GM18507 (cell line): ENCODE measurements around the gene NT5M.
"Not testable (repeated sequence)": the region's sequence is repeated elsewhere in the genome, so short reads cannot be mapped to it uniquely, and the experiment has no call there.

Experiments
- DNase-seq: peaks from one replicate; pipeline ENCODE4 v3.0.0; 2011; ENCODE audit warnings: low read depth; ENCODE audit not compliant: insufficient read length; ENCODE audit errors: extremely low spot score
- FAIRE-seq: peaks from 2 replicates; lab custom pipeline; 2011; peaks lifted over from hg19 to GRCh38; lab: Jason Lieb, UNC

NT5M gene

GRCh38 chr17:17300624-17301568, 2.3 kb upstream of the NT5M start:
- FAIRE-seq = peak; percentile 81
- no peak for DNase-seq

- not testable (repeated sequence) for FAIRE-seq, DNase-seq
These were observed 1.5 kb upstream of the NT5M start for GRCh38 chr17:17301659-17302058.

- DNase-seq (no peak), FAIRE-seq (no peak)
These were observed 796 bp downstream of the NT5M start for GRCh38 chr17:17303847-17304490.

GRCh38 chr17:17304521-17304985, 1.4 kb downstream of the NT5M start:
- no peak for DNase-seq
- FAIRE-seq = peak; percentile 77

- peak; percentile 62 for DNase-seq
- FAIRE-seq = peak; percentile 96
These were observed 2.2 kb downstream of the NT5M start for GRCh38 chr17:17305281-17305801.

GRCh38 chr17:17309356-17309755, 6.2 kb downstream of the NT5M start:
- FAIRE-seq (no peak), DNase-seq (no peak)

- DNase-seq = no peak
- FAIRE-seq = peak; percentile 82
These were observed 10.3 kb downstream of the NT5M start for GRCh38 chr17:17313350-17313991.

- DNase-seq = no peak
- no peak for FAIRE-seq
These were observed 11.4 kb downstream of the NT5M start for GRCh38 chr17:17314501-17315071.

- DNase-seq (no peak), FAIRE-seq (no peak)
These were observed 12.1 kb downstream of the NT5M start for GRCh38 chr17:17315142-17315821.

- FAIRE-seq (no peak), DNase-seq (no peak)
These were observed 17.2 kb downstream of the NT5M start for GRCh38 chr17:17320188-17320910.

GRCh38 chr17:17320911-17321220, 17.7 kb downstream of the NT5M start:
- DNase-seq = no peak
- no peak for FAIRE-seq

- DNase-seq (no peak), FAIRE-seq (no peak)
These were observed 18.3 kb downstream of the NT5M start for GRCh38 chr17:17321356-17322025.

GRCh38 chr17:17322516-17323510, 19.6 kb downstream of the NT5M start:
- DNase-seq (no peak), FAIRE-seq (no peak)

- no peak for FAIRE-seq
- DNase-seq = no peak
These were observed 21.4 kb downstream of the NT5M start for GRCh38 chr17:17324616-17325015.

- DNase-seq (no peak), FAIRE-seq (no peak)
These were observed 22.1 kb downstream of the NT5M start for GRCh38 chr17:17325228-17325627.

GRCh38 chr17:17325816-17326215, 22.6 kb downstream of the NT5M start:
- no peak for FAIRE-seq
- DNase-seq = no peak

GRCh38 chr17:17326275-17326875, 23.2 kb downstream of the NT5M start:
- DNase-seq (no peak), FAIRE-seq (no peak)
